Measurements from ENCODE around the gene DMAP1.
A peak's percentile ranks its signal among the peaks of the same experiment; 100 is the strongest.
"Not testable (repeated sequence)": the region's sequence is repeated elsewhere in the genome, so short reads cannot be mapped to it uniquely, and the experiment has no call there.

Gene DMAP1, protein sequence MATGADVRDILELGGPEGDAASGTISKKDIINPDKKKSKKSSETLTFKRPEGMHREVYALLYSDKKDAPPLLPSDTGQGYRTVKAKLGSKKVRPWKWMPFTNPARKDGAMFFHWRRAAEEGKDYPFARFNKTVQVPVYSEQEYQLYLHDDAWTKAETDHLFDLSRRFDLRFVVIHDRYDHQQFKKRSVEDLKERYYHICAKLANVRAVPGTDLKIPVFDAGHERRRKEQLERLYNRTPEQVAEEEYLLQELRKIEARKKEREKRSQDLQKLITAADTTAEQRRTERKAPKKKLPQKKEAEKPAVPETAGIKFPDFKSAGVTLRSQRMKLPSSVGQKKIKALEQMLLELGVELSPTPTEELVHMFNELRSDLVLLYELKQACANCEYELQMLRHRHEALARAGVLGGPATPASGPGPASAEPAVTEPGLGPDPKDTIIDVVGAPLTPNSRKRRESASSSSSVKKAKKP

DNA sequence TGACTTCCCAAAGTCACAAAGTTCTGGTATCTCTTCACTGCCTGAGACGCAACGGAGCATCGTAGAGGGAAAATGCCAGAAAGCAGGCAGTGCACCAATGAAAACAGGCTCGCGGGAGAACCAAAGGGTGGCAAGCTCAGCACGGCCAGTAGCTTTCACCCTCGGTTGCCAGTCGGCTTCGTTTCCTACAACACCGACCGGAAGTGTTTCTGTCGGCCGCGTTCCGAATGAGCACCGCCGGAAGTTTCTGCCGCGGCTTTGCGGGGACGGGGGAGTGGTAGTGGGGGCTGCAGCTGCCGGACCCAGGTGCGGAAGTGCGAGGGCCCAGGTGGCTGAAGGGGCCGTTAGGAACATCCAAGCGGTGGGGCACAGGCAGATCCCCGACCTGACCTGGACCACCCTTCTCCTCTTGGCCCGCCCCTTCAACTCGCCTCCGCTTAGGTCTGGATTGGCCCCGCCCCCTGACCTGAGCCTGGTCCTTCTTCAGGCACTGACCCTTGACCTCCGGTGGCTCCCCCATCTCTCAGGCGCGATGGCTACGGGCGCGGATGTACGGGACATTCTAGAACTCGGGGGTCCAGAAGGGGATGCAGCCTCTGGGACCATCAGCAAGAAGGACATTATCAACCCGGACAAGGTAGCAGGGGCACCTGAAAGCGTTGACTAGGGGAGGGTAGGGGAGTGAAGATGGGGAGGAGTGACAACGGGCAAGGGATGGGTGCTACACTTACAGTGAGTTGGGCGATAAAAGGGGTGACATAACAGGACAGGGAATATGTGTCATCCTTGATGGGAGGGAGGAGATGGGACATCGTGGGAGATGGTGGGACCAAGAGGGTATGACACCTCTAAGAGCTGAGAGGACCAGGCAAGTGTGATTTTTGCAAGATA lies at the start of gene DMAP1:
DMAP1 (plus strand) TSS at position 250 of the 891 bp plus-strand sequence; CDS start at position 533, 283 bp downstream.
- DNase-seq, result peak; percentile 31

DNA sequence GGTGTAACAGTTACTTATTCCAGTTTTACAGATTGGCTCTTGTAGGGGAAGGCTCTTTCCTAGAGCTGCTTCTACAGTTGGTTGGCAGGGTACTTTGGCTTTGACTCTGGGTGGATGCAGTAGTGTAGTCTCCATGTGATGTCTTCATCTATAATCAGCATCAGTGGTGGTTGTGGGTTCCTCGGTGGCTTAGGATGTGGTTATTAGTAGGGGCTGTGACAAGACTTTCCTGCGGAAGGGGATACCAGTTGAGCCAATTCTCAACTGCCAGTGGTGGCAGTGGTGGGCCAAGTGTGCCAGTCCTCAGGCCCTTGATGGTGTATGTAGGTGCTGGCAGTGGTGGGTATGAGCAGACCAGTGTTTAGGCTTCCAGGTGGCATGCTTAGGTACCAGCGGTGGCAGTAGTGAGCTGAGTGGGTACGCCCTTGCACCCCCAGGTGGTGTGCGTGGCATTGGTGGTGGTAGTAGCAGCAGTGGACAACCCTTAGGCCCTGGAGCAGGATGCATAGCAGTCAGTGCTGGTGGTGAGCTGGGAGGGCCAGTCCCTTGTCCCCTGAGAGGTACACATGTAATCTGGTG lies 44.7 kb upstream of the DMAP1 start:
- no peak for DNase-seq

DNA sequence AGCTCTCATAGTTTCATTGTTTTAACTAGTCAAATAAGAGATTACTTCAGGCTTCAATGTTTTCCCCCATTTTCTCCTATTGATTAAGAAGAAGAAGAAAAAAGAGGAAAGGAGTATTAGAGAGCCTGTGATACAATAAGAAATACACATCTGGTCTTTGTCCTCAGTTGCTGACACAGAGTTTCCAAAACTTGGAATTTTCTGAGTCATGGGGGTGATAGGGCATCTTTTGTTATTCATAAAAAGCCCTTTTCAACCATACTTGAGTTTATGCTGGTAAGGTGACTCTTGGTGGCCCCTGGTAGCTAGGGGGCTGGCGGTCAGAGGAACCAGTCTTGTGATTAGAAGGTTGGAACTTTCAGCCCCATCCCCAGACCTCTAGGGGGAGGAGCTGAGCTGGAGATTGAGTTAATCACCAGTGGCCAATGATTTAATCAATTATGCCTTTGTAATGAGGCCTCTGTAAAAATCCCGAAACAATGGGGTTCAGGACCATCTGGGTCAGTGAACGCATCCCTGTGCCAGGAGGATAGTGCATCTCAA lies 42.9 kb upstream of the DMAP1 start:
- DNase-seq, result no peak

DNA sequence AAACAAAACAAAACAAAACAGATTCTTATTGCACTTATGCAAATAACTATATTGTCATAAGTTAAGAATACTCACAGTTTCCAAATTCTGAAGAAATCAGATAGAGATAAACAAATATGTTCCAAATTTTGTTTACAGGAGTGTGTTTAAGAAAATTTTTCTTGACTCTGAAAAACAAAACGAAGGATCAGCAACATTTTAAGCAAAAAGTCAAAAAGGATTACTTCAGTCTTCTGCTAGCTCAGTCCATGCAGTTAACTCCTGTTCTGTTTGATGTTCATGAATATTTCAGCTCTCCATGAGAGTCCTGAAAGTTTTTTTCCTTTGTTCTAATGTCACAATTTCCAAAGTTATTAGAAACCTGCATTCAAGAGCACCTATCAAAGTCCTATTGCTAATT lies 38.6 kb upstream of the DMAP1 start:
- DNase-seq, result no peak

DNA sequence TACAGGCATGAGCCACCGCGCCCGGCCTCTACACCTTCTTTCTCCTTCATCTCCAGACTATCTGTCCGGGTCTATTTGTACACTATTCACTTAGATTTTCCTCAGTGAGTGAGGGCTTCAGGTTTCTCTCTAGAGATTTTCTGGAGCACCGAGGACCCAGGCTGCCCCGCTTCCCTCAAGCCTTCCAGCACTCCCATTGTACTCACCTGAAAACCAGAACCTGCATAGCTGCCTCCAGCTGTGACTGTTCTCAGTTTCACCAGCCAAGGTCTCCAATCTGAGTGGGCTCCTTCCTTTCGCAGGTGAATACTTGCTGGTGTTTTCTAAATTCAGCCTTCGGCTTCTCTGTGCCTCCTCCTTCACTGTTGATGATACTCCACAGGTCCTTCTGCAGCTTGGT lies 12.9 kb upstream of the DMAP1 start:
- no peak for DNase-seq

DNA sequence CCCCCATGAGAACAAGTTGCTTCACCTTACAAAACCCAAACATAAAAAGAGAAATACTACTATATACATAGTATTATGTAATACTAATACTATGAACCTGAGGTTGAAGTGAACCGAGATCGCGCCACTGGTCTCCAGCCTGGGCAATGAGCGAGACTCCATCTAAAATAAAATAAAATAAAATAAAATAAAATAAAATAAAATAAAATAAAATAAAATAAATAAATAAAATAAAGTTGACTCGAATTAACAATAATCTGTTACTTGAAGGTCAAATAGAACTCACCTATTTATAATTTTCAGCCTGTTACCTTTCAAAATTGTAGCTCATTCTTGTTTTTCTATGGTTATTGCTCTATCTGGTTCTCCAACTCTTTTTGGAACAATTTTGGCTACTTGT lies 6.7 kb upstream of the DMAP1 start:
- DNase-seq, result not testable (repeated sequence)

DNA sequence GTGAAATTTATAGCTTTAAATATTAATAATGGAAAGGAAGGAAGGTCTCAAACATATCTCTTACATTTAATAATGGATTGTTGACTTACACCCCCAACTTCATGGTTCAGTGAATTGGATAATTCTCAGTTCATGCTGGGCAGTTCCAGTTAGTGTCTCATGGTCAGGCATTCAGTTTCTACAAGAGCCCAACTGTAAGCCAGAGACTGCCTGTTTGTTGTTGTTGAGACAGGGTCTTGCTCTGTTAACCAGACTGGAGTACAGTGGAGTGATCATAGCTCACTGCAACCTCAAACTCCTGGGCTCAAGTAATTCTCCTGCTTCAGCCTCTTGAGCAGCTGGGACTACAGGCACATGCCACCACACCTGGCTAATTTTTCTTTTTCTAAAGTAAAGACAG lies 5.0 kb upstream of the DMAP1 start:
- no peak for DNase-seq

DNA sequence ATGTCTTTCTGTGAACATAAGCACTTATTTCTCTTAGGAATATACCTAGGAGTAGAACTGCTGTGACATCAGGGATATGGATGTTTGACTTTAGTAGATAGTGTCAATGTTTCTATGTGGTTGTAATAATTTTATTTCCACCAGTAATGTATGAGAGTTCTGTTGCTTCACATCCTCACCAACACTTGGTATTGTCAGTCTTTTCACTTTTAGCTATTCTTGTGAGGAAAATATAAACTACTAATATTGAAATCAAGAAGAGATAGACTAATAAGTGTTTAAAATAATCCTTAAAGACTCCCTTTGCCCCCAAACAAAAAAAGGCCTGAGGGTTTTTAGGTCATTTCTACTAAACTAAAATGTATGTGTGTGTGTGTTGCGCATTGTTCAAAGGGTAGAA lies 2.7 kb upstream of the DMAP1 start:
- DNase-seq, result no peak

DNA sequence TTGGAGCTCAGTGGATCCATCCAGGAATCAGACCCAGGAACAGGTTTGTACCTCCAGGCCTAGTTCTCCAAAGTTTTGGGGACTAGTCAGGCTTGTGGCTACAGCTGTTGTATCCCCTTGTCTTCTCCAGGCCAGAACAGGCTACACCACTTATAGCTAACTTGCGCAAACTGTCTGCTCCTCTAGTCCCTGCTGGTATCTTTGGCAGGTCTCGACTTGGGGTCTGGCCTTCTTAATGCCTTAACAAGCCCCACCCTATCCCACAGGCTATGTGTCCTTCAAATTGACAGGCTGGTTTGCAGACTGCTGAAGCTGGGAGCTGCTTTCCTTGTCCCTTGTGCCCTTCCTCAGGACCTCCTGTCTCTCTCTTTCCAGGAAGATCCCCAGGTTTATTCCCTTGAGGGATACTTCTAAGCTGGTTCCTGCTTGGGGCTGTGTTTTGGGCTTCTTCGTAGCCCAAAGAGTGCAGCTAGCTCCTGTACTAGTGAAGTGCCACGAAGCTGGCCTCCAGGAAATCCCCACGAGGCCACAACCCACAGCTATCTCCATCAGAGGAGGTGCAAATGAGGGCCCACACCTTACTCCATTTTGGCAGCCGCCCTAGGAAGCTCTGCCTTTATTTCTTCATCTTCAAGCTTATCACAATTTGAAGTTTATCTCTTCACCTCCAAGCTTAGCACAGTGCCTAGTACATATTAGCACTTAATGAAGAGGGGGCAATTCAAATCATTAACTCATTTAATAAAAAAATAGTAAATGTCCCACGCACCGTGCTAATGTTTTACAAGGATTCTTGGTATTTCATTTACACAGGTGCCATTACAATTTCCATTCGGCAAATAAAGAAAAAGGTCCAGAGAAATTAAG lies 683 bp upstream of the DMAP1 start:
- no peak for DNase-seq

DNA sequence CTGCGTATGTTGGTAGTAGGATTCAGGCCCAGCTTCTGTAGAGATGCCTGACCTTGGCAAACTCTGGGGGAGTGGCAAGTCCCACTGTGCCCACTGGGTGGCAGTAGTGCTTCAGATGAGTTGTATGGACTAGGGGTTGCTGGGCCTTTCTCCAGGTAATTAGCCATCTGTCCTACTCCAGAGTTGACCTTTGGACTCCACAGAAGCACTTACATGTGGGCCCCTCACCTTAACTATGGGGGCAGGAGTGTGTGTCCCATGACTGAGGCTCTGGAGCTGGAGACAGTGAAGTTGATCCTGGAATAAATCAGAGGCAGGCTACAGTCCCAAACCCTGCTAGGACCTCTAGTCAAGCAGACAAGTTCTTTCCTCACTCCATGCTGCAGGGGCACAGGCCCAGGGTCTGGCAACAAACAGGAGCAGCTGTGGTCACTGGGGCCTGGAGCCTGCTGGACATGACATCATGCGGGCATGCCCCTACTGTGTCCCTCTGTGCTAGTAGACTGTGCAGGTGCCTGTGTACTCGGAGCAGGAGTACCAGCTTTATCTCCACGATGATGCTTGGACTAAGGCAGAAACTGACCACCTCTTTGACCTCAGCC lies 4.6 kb downstream of the DMAP1 start:
- peak; percentile 35 for DNase-seq

DNA sequence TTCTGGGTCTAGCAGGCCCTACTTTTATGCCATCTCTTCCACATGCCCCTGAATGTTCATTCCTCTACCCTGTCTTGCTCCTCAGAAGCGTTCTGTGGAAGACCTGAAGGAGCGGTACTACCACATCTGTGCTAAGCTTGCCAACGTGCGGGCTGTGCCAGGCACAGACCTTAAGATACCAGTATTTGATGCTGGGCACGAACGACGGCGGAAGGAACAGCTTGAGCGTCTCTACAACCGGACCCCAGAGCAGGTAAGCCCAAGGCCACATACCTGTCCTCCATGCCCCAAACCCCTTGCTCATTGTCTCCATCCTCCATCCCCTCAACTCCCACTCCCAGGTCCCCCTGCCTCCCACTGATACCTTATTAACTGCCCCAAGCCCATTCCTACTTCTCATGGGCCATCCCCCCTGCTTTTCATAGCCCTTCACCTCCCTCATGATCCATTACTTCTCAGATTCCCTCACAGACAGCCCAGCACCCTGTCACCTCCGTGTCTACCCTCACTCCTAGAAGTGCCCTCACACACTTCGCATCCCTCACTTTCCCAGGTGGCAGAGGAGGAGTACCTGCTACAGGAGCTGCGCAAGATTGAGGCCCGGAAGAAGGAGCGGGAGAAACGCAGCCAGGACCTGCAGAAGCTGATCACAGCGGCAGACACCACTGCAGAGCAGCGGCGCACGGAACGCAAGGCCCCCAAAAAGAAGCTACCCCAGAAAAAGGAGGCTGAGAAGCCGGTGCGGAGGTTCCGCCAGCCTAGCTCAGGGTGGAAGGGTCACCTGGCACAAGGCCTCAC lies 5.4 kb downstream of the DMAP1 start:
- DNase-seq, result no peak

DNA sequence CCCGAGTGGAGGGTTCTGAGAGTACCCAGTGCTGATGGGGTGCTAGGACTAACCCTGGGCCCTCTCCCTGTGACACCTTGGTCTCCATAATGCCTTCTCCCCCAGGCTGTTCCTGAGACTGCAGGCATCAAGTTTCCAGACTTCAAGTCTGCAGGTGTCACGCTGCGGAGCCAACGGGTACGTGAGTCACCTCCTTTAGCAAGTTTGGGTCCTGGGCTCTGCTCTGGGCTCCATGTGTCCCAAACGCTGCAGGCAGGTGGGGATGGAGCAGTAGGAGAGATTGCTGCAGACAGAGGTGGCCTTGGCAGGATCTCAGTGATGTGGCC lies 6.0 kb downstream of the DMAP1 start:
- no peak for DNase-seq

DNA sequence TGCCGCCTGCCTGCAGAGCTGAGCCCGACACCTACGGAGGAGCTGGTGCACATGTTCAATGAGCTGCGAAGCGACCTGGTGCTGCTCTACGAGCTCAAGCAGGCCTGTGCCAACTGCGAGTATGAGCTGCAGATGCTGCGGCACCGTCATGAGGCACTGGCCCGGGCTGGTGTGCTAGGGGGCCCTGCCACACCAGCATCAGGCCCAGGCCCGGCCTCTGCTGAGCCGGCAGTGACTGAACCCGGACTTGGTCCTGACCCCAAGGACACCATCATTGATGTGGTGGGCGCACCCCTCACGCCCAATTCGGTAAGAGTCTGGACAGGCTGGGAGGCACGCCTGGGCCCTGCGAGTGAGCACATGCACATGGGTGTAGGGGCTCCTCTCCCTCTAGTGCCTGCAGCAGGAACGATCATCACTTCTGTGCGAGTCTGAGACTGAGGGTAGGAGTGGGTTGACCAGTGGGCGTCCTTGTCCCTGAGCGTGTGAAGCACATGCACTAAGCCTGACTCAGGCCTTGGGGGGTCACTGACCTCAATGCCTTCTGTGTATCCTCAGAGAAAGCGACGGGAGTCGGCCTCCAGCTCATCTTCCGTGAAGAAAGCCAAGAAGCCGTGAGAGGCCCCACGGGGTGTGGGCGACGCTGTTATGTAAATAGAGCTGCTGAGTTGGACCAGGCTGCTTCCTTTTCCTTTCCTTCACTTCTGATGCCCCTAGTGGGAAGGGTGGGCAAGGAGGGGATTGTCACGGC lies 6.9 kb downstream of the DMAP1 start:
- no peak for DNase-seq

DNA sequence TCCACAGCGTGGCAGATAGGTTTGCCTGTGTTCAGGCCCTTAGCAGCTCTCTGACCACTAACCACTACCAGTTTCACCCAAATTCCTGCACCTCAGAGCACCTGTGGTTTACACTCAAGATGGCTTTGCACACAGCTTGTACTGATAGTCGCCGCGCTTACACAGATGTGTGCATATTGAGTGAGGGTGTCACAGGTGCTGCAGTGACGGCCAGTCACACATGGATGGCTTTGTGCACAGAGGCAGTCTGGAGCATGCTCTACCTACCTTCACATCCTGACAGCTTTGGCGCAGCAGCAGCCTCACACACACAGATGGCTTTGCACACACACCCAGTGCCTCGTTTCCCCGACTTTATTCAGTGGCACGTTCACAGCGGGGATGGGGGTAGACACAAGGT lies 7.5 kb downstream of the DMAP1 start:
- DNase-seq, result no peak

DNA sequence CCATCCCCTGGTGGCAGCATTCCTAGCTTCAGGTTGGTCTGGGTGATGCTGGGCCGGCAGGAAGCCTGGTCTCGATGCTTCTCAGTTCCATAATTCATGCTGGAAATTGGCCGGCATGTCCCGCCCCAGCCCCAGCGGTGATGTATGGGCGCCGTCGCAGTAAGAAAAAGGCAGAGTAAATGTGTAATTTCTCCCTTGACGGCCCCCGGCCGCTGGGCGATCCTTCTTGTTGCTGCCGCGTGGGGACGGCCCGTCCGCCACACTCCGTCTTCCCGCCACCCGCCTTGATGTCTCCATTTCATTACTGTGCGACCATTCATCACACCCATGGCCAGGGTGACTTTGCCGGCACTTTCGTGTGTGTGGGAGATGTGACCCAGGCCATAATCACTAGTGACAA lies 8.5 kb downstream of the DMAP1 start:
- DNase-seq, result no peak

DNA sequence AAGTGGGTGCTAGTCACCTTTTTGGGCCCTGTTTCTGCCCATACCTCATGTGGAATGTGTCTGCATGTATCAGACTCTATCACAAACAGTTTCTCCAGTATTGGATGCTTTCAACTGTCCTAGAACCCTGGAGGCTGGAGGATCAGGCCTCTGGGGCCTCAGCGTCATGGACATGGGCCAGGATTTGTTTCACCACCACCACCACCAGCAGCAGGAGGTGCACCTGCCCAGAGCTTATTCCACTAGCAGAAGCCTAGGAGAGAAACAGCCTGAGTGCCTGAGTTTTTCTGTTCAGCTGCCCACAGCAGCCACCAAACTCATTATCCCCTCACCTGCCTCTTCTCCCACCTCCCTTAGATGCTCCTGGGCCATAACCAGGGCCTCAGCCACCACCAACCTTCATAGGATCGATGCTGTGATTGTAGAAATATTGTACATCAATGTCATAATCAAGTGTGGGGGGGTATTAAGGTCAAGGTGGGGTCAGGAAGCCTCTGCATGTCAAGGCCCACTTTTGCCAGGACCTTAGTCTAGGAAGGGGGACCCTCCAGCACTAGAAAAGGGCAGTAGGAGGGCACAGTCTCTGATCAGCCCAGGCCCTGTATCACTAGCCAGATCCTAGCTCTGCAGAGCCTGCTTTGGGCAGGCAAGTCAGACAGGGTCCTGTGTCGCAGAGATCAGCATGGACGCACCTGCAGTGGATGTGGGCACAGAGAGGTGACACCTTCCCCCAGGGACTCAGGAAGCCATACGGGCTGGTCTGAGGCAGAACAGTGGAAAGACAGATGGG lies 9.3 kb downstream of the DMAP1 start:
- DNase-seq, result no peak

DNA sequence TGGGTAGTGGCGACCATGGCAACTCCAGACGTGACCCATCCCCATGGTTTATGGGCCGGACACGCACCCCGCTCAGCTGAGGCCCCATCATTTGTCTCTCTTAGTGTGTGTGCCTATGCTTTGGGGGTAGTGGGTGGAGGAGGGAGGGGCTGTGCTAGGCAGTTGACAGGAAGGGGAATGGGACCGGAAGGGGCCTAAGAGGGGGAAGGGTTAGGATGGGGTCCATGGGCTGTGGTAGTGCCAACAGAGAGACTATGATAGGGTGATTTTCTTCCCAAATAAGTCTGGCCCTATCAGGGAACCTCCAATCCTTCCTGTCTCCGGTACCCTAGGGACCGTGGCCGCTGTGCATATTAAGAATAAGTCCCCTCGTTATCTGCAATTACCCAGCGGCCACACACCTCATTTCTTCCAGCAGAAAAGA lies 9.9 kb downstream of the DMAP1 start:
- no peak for DNase-seq

DNA sequence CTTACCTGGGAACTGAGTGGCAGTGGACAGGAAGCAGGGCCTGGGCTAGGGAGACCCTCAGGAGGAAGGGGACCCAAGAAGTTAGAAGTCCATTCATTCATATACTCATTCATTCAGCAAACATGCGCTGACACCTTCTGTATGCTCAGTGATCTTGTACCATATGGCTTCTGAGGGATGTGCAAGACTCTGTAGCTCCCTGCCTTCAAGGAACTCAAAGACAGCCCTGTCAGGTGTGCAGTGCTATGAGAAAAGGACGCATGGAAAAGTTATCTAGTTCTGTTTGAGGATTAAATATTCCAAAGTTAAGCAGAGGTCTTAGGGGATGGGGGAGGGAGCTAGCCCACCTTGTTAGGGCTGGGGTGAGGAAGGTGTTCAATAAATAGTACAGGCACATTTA lies 12.5 kb downstream of the DMAP1 start:
- DNase-seq, result no peak

DNA sequence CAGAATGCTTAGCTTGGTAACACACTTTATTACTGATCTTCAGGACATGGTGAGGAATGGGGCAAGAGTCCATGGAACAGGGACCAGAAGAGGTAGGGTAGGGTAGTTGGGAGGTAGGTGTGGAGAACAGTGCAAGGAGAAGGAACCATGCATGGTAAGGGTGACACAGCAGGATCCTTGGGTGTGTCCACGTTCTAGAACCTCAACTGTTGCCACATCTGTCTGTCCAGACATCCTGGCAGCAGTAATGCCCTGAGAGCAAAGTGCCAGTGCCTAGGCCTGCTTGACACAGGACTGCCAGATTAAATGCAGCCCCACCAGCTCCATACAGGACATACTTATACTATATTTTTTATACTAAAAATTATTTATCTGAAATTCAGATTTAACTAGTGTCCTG lies 13.9 kb downstream of the DMAP1 start:
- no peak for DNase-seq

DNA sequence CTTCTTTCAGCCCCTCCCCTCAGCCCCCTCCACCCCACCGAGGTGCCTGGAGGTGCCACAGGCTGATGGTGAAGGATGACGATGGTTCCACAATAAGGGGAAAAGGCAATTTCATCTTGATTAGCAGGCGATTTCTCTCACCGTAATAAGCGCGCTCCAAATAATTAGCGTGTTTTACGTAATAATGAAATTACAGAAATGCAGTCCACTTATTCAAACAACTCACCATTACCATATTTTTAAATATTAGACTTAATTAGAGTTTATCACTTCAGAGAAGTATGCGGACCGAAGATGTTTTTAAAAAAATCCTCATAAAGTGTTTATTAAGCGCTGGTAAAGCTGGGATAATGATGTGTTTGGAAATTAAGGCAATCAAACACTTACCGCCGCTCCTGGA lies 14.9 kb downstream of the DMAP1 start:
- DNase-seq, result no peak

Data from NCI-H524 treated with DMSO at 0.1 percent for 48 hours (cell line).